Fibroblast of mammary gland (primary cell): ENCODE data around the gene PLEKHA1.

Experiments used
- DNase-seq: peaks from one replicate; pipeline ENCODE4 v3.0.0-alpha.2; 2010; ENCODE audit warnings: low read depth
- H3K4me3 ChIP-seq: 2 replicates; pipeline ENCODE4 v1.5.1; 2011; ENCODE audit warnings: low read depth, mild to moderate bottlenecking, low read length, moderate library complexity; ENCODE audit not compliant: control insufficient read depth
- CTCF ChIP-seq: conservative IDR thresholded peaks from 2 replicates; pipeline ENCODE4 v1.5.1; 2011; ENCODE audit warnings: low read depth, low read length, inconsistent platforms; ENCODE audit not compliant: control insufficient read depth, insufficient read depth

Gene PLEKHA1

GRCh38 chr10:122458693-122459092, 84.2 kb downstream of the PLEKHA1 start:
- no peak overlapping the region for H3K4me3 ChIP-seq
- DNase-seq, result no peak
- TF ChIP-seq CTCF, result no peak

- DNase-seq, result peak; percentile 79
- peak; percentile 3 for TF ChIP-seq CTCF
These were observed 85.2 kb downstream of the PLEKHA1 start for GRCh38 chr10:122459561-122460273.

GRCh38 chr10:122460891-122461293, 86.4 kb downstream of the PLEKHA1 start:
- DNase-seq, result no peak
- H3K4me3 ChIP-seq, result peak overlapping the region; percentile 47
- TF ChIP-seq CTCF, result no peak

More at GRCh38 chr10:122459561-122460273, 85.2 kb downstream of the PLEKHA1 start:
- no peak overlapping the region for H3K4me3 ChIP-seq

GRCh38 chr10:122461367-122461728, 86.8 kb downstream of the PLEKHA1 start, which contains the start of gene HTRA1:
Gene HTRA1, plus strand, starts transcription at chr10:122461553. Its CDS starts 100 bp downstream, at chr10:122461653.
- peak; percentile 78 for DNase-seq
- no peak for TF ChIP-seq CTCF
- H3K4me3 ChIP-seq, result peak within 1 kb of the TSS; percentile 94

GRCh38 chr10:122461729-122462532, 87.4 kb downstream of the PLEKHA1 start:
- H3K4me3 ChIP-seq, result peak overlapping the region; percentile 94
- no peak for DNase-seq
- TF ChIP-seq CTCF, result no peak

GRCh38 chr10:122462533-122463465, 88.3 kb downstream of the PLEKHA1 start:
- TF ChIP-seq CTCF, result no peak
- H3K4me3 ChIP-seq, result peak overlapping the region; percentile 94
- DNase-seq, result no peak
